CD4-positive, alpha-beta T cell (primary cell): ENCODE data around the gene GDF15. TPM values are rescaled to one million over a fixed set of nuclear protein-coding genes. Genes with fewer than 3 reads are reported as not detected.

ENCODE experiments used
- ATAC-seq: fragments of 200-7000 bp; cut with Tn5 transposase; one replicate; pipeline ENCODE4 v1.10.0; 2022; ENCODE audit warnings: mild to moderate bottlenecking; ENCODE audit not compliant: poor library complexity
- CTCF ChIA-PET: fragments of 350-600 bp; sonication (Branson Sonifier 250); formaldehyde crosslinking; loops from one replicate; lab custom pipeline; 2021; ENCODE audit warnings: antibody characterized with exemption, inconsistent platforms; lab: Charles Lee
- POLR2A ChIA-PET: fragments of 350-600 bp; sonication (Branson Sonifier 250); formaldehyde crosslinking; loops from one replicate; lab custom pipeline; 2021; ENCODE audit warnings: antibody characterized with exemption, inconsistent platforms; lab: Charles Lee
- DNase-seq, 14 experiments: peaks; one replicate each; pipeline ENCODE4 v3.0.0-alpha.2; 2013 to 2020; ENCODE audit warnings: mixed read lengths in 2 of 14
- H3K27ac ChIP-seq, 2 donors: one replicate each; pipeline versions ENCODE4 v1.5.1 to v1.7.0; 2013; ENCODE audit warnings: low read length in 2 of 2, low read depth in 1 of 2, mild to moderate bottlenecking in 1 of 2
- H3K27me3 ChIP-seq, 2 experiments: 1 replicate in 1 of 2; 2 replicates in 1 of 2; pipeline versions ENCODE4 v1.6.1 to v1.7.0; 2013; ENCODE audit warnings: low read length in 2 of 2, control low read depth in 1 of 2, mild to moderate bottlenecking in 1 of 2, moderate library complexity in 1 of 2; ENCODE audit not compliant: insufficient read depth in 2 of 2, control insufficient read depth in 1 of 2
- H3K36me3 ChIP-seq: one replicate; pipeline ENCODE4 v1.6.1; 2013; ENCODE audit warnings: low read length, control low read depth; ENCODE audit not compliant: insufficient read depth
- H3K4me1 ChIP-seq: one replicate; pipeline ENCODE4 v1.6.1; 2013; ENCODE audit warnings: low read length, control low read depth; ENCODE audit not compliant: insufficient read depth
- H3K4me3 ChIP-seq: one replicate; pipeline ENCODE4 v1.5.1; 2013; ENCODE audit warnings: mild to moderate bottlenecking, low read length, moderate library complexity
- H3K9me3 ChIP-seq, 2 experiments: 1 replicate in 1 of 2; 2 replicates in 1 of 2; pipeline versions ENCODE4 v1.6.1 to v1.7.0; 2013; ENCODE audit warnings: low read length in 2 of 2, mild to moderate bottlenecking in 2 of 2, control low read depth in 1 of 2, moderate library complexity in 1 of 2; ENCODE audit not compliant: control insufficient read depth in 1 of 2, insufficient read depth in 1 of 2
- H3K27ac Mint-ChIP-seq: one replicate; pipeline ENCODE4 v1.8.0; 2020; ENCODE audit warnings: mixed read lengths
- H3K27me3 Mint-ChIP-seq: one replicate; pipeline ENCODE4 v1.8.0; 2021; ENCODE audit warnings: mixed read lengths
- H3K36me3 Mint-ChIP-seq: one replicate; pipeline ENCODE4 v1.8.0; 2021; ENCODE audit warnings: low read depth, mixed read lengths
- H3K4me1 Mint-ChIP-seq: one replicate; pipeline ENCODE4 v1.8.0; 2021; ENCODE audit warnings: low read depth, mixed read lengths
- H3K4me3 Mint-ChIP-seq: one replicate; pipeline ENCODE4 v1.8.0; 2020; ENCODE audit warnings: mild to moderate bottlenecking, mixed read lengths
- H3K9me3 Mint-ChIP-seq: one replicate; pipeline ENCODE4 v1.8.0; 2020; ENCODE audit warnings: mixed read lengths
- CTCF ChIP-seq: fragments of 200-600 bp; IDR thresholded peaks from one replicate; pipeline ENCODE4 v1.8.0; 2022; ENCODE audit warnings: antibody characterized with exemption, mild to moderate bottlenecking
- intact Hi-C, 2 experiments: fragments of 100-400 bp; cut with DNase I in 1 of 2; cut with micrococcal nuclease in 1 of 2; formaldehyde crosslinking; loops; one replicate each; pipeline versions ENCODE4 v1.15.1 to v1.9.0; 2023 to 2025; cut with DNase I, micrococcal nuclease
- total RNA-seq, 174 experiments: library from RNA in 2 of 174; stranded (reverse) in 2 of 174; gene quantifications; one replicate each; pipeline ENCODE4 v1.2.3 and lab custom pipeline; 2021 to 2026

The GDF15 gene
- total RNA-seq, 2 experiments from 2014 or later = not detected

- Histone ChIP-seq H3K36me3 (no peaks in the 10 kb centered on the region), H3K4me3 (peak overlapping the region; percentile 47), H3K4me1 (peaks cover 14% of the 10 kb centered on the region), H3K9me3 (no peaks in the 10 kb centered on the region), H3K27me3 (peaks cover 42 to 43% of the 10 kb centered on the region in 2 experiments), H3K27ac (no peak overlapping the region)
- Mint-ChIP-seq H3K4me3 (peak overlapping the region; percentile 72), H3K4me1 (peaks cover 12% of the 10 kb centered on the region), H3K9me3 (no peaks in the 10 kb centered on the region), H3K27ac (no peak overlapping the region), H3K36me3 (no peaks in the 10 kb centered on the region), H3K27me3 (peaks cover 66% of the 10 kb centered on the region)
- DNase-seq = peak; percentile 51 to 89 (median 72)
- ChIA-PET CTCF (interaction anchor here (0.6 to 4.0 kb wide), 30 partner anchors 9 to 922 kb away, joined by 3 to 53 read pairs (median 3); partner anchors contain the start of genes LRRC25, MPV17L2 and SSBP4), POLR2A (interaction anchor here (0.9 to 2.4 kb wide), 6 partner anchors 26 to 113 kb away, joined by 3 to 13 read pairs (median 6); partner anchors contain the start of genes JUND and SSBP4)
- intact Hi-C loops = loop anchor here (1.0 kb wide), 1 partner anchor 22 kb away; no protein-coding TSS in a partner anchor
- peak; percentile 100 for TF ChIP-seq CTCF
- ATAC-seq = peak; percentile 85
Observed at GRCh38 chr19:18388100-18388959, 2.4 kb downstream of the GDF15 start.

- H3K27ac ChIP-seq = no peak overlapping the region
- no peaks in the 10 kb centered on the region for H3K9me3 ChIP-seq
- no peaks in the 10 kb centered on the region for H3K36me3 ChIP-seq
- peak overlapping the region; percentile 45 for H3K4me3 Mint-ChIP-seq
- ChIA-PET CTCF (interaction anchor here (0.6 to 4.0 kb wide), 11 partner anchors 13 to 169 kb away, joined by 3 to 53 read pairs (median 5); partner anchors contain the start of gene SSBP4), POLR2A (interaction anchor here (1.0 to 2.4 kb wide), 5 partner anchors 25 to 114 kb away, joined by 3 to 13 read pairs (median 8); partner anchors contain the start of gene JUND)
- peaks cover 71% of the 10 kb centered on the region for H3K27me3 Mint-ChIP-seq
- no peaks in the 10 kb centered on the region for H3K9me3 Mint-ChIP-seq
- TF ChIP-seq CTCF = no peak
- H3K4me1 ChIP-seq = peaks cover 14% of the 10 kb centered on the region
- H3K4me3 ChIP-seq = peak overlapping the region; percentile 47
- ATAC-seq (no peak), DNase-seq (no peak)
- no peaks in the 10 kb centered on the region for H3K36me3 Mint-ChIP-seq
- peaks cover 12% of the 10 kb centered on the region for H3K4me1 Mint-ChIP-seq
- intact Hi-C loops = loop anchor here (1.0 kb wide), 1 partner anchor 21 kb away; no protein-coding TSS in a partner anchor
- H3K27ac Mint-ChIP-seq = no peak overlapping the region
- peaks cover 43 to 46% of the 10 kb centered on the region in 2 experiments for H3K27me3 ChIP-seq
Observed at GRCh38 chr19:18388960-18389725, 3.2 kb downstream of the GDF15 start.

GRCh38 chr19:18389726-18390064 lies 3.7 kb downstream of the GDF15 start:
- Mint-ChIP-seq H3K4me3 (peak overlapping the region; percentile 45), H3K27ac (no peak overlapping the region)
- intact Hi-C loops = no loop called here

More at GRCh38 chr19:18389726-18390064, 3.7 kb downstream of the GDF15 start:
- DNase-seq = no peak
- no peak for TF ChIP-seq CTCF
- POLR2A ChIA-PET = interaction anchor here (2.1 to 2.4 kb wide), 2 partner anchors 109 to 111 kb away, joined by 12 to 13 read pairs; partner anchors contain the start of gene JUND
- H3K4me3 ChIP-seq = no peak overlapping the region
- H3K27me3 ChIP-seq = peaks cover 39 to 43% of the 10 kb centered on the region in 2 experiments
- H3K27ac ChIP-seq = no peak overlapping the region
- Mint-ChIP-seq H3K4me1 (peaks cover 12% of the 10 kb centered on the region), H3K27me3 (peaks cover 68% of the 10 kb centered on the region), H3K9me3 (no peaks in the 10 kb centered on the region), H3K36me3 (no peaks in the 10 kb centered on the region)
- CTCF ChIA-PET = interaction anchor here (1.3 to 4.0 kb wide), 3 partner anchors 22 to 110 kb away, joined by 3 to 53 read pairs (median 13); no protein-coding TSS in a partner anchor
- H3K36me3 ChIP-seq = no peaks in the 10 kb centered on the region
- H3K9me3 ChIP-seq = no peaks in the 10 kb centered on the region
- H3K4me1 ChIP-seq = peaks cover 14% of the 10 kb centered on the region
- ATAC-seq = no peak
